AG04449 (cell line): ENCODE data around the gene STRN.

Experiments used
- CTCF ChIA-PET: fragments of 350-600 bp; formaldehyde crosslinking; extraction: SDS; loops from one replicate; lab custom pipeline; 2021; ENCODE audit warnings: antibody characterized with exemption; lab: Yijun Ruan, JAX
- POLR2A ChIA-PET: fragments of 400-600, 350-600 bp; formaldehyde crosslinking; extraction: SDS; loops from one replicate; lab custom pipeline; 2020; ENCODE audit warnings: antibody characterized with exemption, inconsistent platforms; lab: Yijun Ruan, JAX
- DNase-seq: peaks from one replicate; pipeline ENCODE4 v3.0.0-alpha.2; 2010; ENCODE audit warnings: low read depth, low spot score
- H3K4me3 ChIP-seq: 2 replicates; pipeline ENCODE4 v1.5.1; 2011; ENCODE audit warnings: low read depth, mild to moderate bottlenecking, control low read depth, low read length
- TF ChIP-seq, protein P1 (sequence below): IDR thresholded peaks from one replicate; pipeline ENCODE4 v1.5.1; 2011; ENCODE audit warnings: mild to moderate bottlenecking, moderate library complexity, low read length, control low read depth, inconsistent platforms; ENCODE audit not compliant: insufficient read depth; ENCODE audit errors: missing control alignments

The STRN gene

DNA sequence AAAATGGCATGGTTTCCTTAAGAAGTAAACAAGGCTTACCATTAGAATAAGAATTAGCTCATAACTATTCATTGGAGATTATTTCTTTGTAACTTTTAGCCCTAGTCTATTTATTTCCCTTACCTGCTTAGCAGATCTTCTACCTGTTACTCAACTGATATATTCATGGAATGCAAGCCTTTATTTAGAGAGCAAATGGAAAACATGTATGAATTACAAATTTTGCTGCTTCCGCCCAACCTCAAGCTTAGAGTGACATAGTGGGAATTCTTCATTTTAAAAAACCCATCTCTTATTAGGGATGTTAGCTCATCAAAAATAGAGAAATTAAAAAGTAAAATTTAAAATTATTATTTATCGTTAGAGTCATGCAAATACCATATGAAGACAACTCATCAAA lies 110.9 kb downstream of the STRN start:
- no peak overlapping the region for H3K4me3 ChIP-seq
- ChIA-PET POLR2A (no interaction called here), CTCF (interaction anchor here (0.9 to 1.4 kb wide), 2 partner anchors 15 to 45 kb away, joined by 3 read pairs; no protein-coding TSS in a partner anchor)
- TF ChIP-seq, protein P1, sequence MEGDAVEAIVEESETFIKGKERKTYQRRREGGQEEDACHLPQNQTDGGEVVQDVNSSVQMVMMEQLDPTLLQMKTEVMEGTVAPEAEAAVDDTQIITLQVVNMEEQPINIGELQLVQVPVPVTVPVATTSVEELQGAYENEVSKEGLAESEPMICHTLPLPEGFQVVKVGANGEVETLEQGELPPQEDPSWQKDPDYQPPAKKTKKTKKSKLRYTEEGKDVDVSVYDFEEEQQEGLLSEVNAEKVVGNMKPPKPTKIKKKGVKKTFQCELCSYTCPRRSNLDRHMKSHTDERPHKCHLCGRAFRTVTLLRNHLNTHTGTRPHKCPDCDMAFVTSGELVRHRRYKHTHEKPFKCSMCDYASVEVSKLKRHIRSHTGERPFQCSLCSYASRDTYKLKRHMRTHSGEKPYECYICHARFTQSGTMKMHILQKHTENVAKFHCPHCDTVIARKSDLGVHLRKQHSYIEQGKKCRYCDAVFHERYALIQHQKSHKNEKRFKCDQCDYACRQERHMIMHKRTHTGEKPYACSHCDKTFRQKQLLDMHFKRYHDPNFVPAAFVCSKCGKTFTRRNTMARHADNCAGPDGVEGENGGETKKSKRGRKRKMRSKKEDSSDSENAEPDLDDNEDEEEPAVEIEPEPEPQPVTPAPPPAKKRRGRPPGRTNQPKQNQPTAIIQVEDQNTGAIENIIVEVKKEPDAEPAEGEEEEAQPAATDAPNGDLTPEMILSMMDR = no peak
- DNase-seq = no peak

DNA sequence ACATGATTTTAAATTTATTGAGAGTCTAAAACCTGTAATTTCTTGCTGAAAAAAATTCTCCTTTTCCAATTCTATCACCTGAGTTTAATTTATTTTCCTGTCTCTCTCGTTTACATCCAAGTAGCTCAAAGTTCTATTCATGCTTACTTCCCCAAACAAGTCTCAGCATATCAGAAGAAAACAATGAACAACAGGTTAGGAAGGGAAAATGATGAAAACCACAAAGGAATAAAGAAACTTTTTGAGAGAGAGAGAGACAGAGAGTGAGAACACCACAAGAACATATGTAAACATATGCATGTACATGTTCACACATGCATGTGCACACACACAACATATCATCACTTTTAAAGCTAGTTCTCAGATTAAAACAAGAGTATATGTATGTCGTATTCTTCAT lies 112.1 kb downstream of the STRN start:
- DNase-seq = no peak
- TF ChIP-seq, protein P1 = no peak
- ChIA-PET POLR2A (no interaction called here), CTCF (interaction anchor here (0.9 kb wide), 1 partner anchor 17 kb away, joined by 3 read pairs; no protein-coding TSS in a partner anchor)
- no peak overlapping the region for H3K4me3 ChIP-seq

GRCh38 chr2:36849265-36849664 lies 117.1 kb downstream of the STRN start:
- ChIA-PET POLR2A (no interaction called here), CTCF (interaction anchor here (1.0 kb wide), 1 partner anchor 69 kb away, joined by 3 read pairs; no protein-coding TSS in a partner anchor)
- TF ChIP-seq, protein P1 = no peak
- H3K4me3 ChIP-seq = no peak overlapping the region
- no peak for DNase-seq

DNA sequence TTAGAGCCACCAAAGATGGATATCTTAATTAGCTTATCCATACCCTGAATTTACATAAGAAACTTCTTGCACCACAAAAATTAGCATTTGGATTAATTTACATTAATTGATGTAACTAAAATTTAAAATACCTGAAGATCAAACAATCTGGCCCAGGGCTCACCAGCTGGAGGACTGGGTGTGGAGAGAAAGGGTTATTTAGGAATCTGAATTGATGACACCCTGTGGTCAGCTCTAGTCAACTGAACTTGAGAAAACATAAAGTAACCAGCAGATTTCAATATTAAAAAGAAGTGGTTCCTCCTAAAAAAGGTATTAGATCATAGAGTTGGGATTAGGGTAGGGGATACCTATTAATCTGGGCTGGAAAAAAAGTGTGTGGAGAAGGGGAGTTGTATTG lies 122.5 kb downstream of the STRN start:
- TF ChIP-seq, protein P1 = no peak
- CTCF ChIA-PET = interaction anchor here (1.4 kb wide), 1 partner anchor 64 kb away, joined by 4 read pairs; no protein-coding TSS in a partner anchor
- H3K4me3 ChIP-seq = no peak overlapping the region
- POLR2A ChIA-PET = no interaction called here
- no peak for DNase-seq

DNA sequence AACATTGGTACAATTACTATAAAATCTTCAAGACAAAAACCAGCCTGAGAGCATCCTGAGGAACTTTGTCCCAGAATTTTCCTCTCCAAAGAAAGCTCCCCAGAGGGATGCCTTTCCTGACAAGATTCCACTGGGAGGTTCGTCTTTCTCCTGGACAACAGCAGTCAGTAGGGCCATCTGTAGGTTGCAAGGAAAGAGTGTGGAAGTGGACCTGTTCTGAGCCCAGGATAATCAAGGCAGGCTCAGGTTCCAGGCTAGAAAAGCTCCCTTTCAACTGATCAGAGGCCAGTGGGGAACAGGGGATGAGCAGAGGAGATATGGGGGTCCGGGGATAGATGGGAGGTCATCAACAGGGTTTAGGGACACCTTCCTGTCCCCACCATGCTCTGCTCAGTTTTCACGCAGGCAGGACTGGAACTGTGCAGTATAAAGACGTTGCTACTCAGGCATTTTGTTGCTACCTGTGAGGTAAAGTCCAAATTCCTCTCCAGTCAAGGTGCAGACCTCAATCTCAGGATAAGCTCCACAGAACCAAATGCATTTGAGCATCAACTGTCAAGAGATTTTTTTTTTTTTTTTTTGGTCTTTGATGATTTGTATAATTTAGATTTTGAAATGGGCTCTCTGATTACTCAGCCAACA lies 126.2 kb downstream of the STRN start:
- TF ChIP-seq, protein P1 = no peak
- ChIA-PET CTCF (no interaction called here), POLR2A (no interaction called here)
- DNase-seq = no peak
- no peak overlapping the region for H3K4me3 ChIP-seq

GRCh38 chr2:36834731-36835524 lies 131.4 kb downstream of the STRN start:
- POLR2A ChIA-PET = no interaction called here
- CTCF ChIA-PET = interaction anchor here (0.7 to 0.8 kb wide), 2 partner anchors 8 to 49 kb away, joined by 3 read pairs; no protein-coding TSS in a partner anchor
- TF ChIP-seq, protein P1 = no peak

More at GRCh38 chr2:36834731-36835524, 131.4 kb downstream of the STRN start:
- H3K4me3 ChIP-seq = no peak overlapping the region
- DNase-seq = no peak
